HG03095 (cell line): Measurements from ENCODE around the gene TOLLIP.
"Not testable (repeated sequence)": the region's sequence is repeated elsewhere in the genome, so short reads cannot be mapped to it uniquely, and the experiment has no call there.

ENCODE experiments used
- ATAC-seq: cut with Tn5 transposase; IDR thresholded peaks from one replicate; pipeline ENCODE4 v1.9.1; 2021; ENCODE audit warnings: moderate library complexity; ENCODE audit not compliant: unreplicated experiment

Gene TOLLIP

GRCh38 chr11:1266976-1267375 lies 42.5 kb downstream of the TOLLIP start:
- not testable (repeated sequence) for ATAC-seq

GRCh38 chr11:1265480-1265879 lies 44.0 kb downstream of the TOLLIP start:
- ATAC-seq, result not testable (repeated sequence)

GRCh38 chr11:1264444-1264843 lies 45.0 kb downstream of the TOLLIP start:
- ATAC-seq, result not testable (repeated sequence)

GRCh38 chr11:1263010-1263409 lies 46.4 kb downstream of the TOLLIP start:
- ATAC-seq, result peak; percentile 15

- ATAC-seq, result peak; percentile 69
Observed at GRCh38 chr11:1262172-1263006, 47.0 kb downstream of the TOLLIP start.

GRCh38 chr11:1261241-1262071 lies 48.0 kb downstream of the TOLLIP start:
- no peak for ATAC-seq

GRCh38 chr11:1260620-1261019 lies 48.8 kb downstream of the TOLLIP start:
- no peak for ATAC-seq

GRCh38 chr11:1260023-1260501 lies 49.4 kb downstream of the TOLLIP start:
- ATAC-seq, result no peak

GRCh38 chr11:1259561-1259960 lies 49.9 kb downstream of the TOLLIP start:
- no peak for ATAC-seq

GRCh38 chr11:1259076-1259461 lies 50.4 kb downstream of the TOLLIP start:
- no peak for ATAC-seq

- no peak for ATAC-seq
Observed at GRCh38 chr11:1258401-1259075, 50.9 kb downstream of the TOLLIP start.

GRCh38 chr11:1257916-1258315 lies 51.5 kb downstream of the TOLLIP start:
- no peak for ATAC-seq

GRCh38 chr11:1257366-1257765 lies 52.1 kb downstream of the TOLLIP start:
- no peak for ATAC-seq

GRCh38 chr11:1256257-1257045 lies 53.0 kb downstream of the TOLLIP start:
- no peak for ATAC-seq

GRCh38 chr11:1255151-1255550 lies 54.3 kb downstream of the TOLLIP start:
- ATAC-seq, result no peak

GRCh38 chr11:1254733-1255132 lies 54.7 kb downstream of the TOLLIP start:
- ATAC-seq, result no peak

- ATAC-seq, result no peak
Observed at GRCh38 chr11:1254086-1254648, 55.3 kb downstream of the TOLLIP start.

- ATAC-seq, result no peak
Observed at GRCh38 chr11:1253103-1253485, 56.3 kb downstream of the TOLLIP start.

GRCh38 chr11:1252371-1253102 lies 56.9 kb downstream of the TOLLIP start:
- no peak for ATAC-seq
